Parathyroid adenoma (tissue), 2 donors: ENCODE data around the gene ABI3BP.

Source experiments
- H2AFZ ChIP-seq: fragments of 300-600 bp; sonication (generic); one replicate; pipeline ENCODE4 v1.7.0; 2017; ENCODE audit warnings: antibody characterized with exemption, mild to moderate bottlenecking
- H3K27ac ChIP-seq: fragments of 300-600 bp; sonication (generic); one replicate; pipeline ENCODE4 v1.7.0; 2017
- H3K27me3 ChIP-seq: fragments of 300-600 bp; sonication (generic); one replicate; pipeline ENCODE4 v1.7.0; 2017; ENCODE audit warnings: low read length; ENCODE audit not compliant: control insufficient read depth, insufficient read depth
- H3K36me3 ChIP-seq: fragments of 300-600 bp; sonication (generic); one replicate; pipeline ENCODE4 v1.7.0; 2017; ENCODE audit warnings: low read length; ENCODE audit not compliant: control insufficient read depth, insufficient read depth
- H3K4me1 ChIP-seq: fragments of 300-600 bp; sonication (generic); one replicate; pipeline ENCODE4 v1.7.0; 2017; ENCODE audit warnings: control low read depth
- H3K4me2 ChIP-seq: fragments of 300-600 bp; sonication (generic); one replicate; pipeline ENCODE4 v1.7.0; 2017; ENCODE audit warnings: low read length
- H3K4me3 ChIP-seq: fragments of 300-600 bp; sonication (generic); one replicate; pipeline ENCODE4 v1.7.0; 2017; ENCODE audit warnings: low read depth, low read length
- H3K79me2 ChIP-seq: fragments of 300-600 bp; sonication (generic); one replicate; pipeline ENCODE4 v1.7.0; 2017; ENCODE audit warnings: control low read depth
- H3K9ac ChIP-seq: fragments of 300-600 bp; sonication (generic); one replicate; pipeline ENCODE4 v1.7.0; 2017; ENCODE audit warnings: mild to moderate bottlenecking
- H3K9me3 ChIP-seq: fragments of 300-600 bp; sonication (generic); one replicate; pipeline ENCODE4 v1.7.0; 2017; ENCODE audit warnings: low read length; ENCODE audit not compliant: control insufficient read depth
- CTCF ChIP-seq: fragments of 300-600 bp; sonication (generic); IDR thresholded peaks from one replicate; pipeline ENCODE4 v1.7.0; 2017; ENCODE audit warnings: antibody characterized with exemption, mild to moderate bottlenecking
- donor health status: primary hyperparathyroidism.

ABI3BP gene

GRCh38 chr3:100782348-100782747, 210.9 kb downstream of the ABI3BP start:
- no peak overlapping the region for H3K4me2 ChIP-seq
- peak overlapping the region; percentile 48 for H2AFZ ChIP-seq
- no peaks in the 10 kb centered on the region for H3K27me3 ChIP-seq
- no peaks in the 10 kb centered on the region for H3K9me3 ChIP-seq
- H3K79me2 ChIP-seq: no peaks in the 10 kb centered on the region
- peak overlapping the region; percentile 46 for H3K27ac ChIP-seq
- no peak overlapping the region for H3K4me3 ChIP-seq
- peaks cover 14% of the 10 kb centered on the region for H3K4me1 ChIP-seq
- H3K9ac ChIP-seq: no peak overlapping the region
- no peak for TF ChIP-seq CTCF
- H3K36me3 ChIP-seq: no peaks in the 10 kb centered on the region

- TF ChIP-seq CTCF: no peak
- H2AFZ ChIP-seq: no peak overlapping the region
- no peak overlapping the region for H3K27ac ChIP-seq
- H3K27me3 ChIP-seq: no peaks in the 10 kb centered on the region
- H3K4me2 ChIP-seq: no peak overlapping the region
- H3K9me3 ChIP-seq: no peaks in the 10 kb centered on the region
- H3K4me1 ChIP-seq: peaks cover 14% of the 10 kb centered on the region
- H3K9ac ChIP-seq: no peak overlapping the region
- no peak overlapping the region for H3K4me3 ChIP-seq
- H3K36me3 ChIP-seq: no peaks in the 10 kb centered on the region
- H3K79me2 ChIP-seq: no peaks in the 10 kb centered on the region
Measured at GRCh38 chr3:100781301-100781700, 211.9 kb downstream of the ABI3BP start.

- H3K9ac ChIP-seq: no peak overlapping the region
- H3K4me2 ChIP-seq: no peak overlapping the region
- peaks cover 14% of the 10 kb centered on the region for H3K4me1 ChIP-seq
- H3K27ac ChIP-seq: no peak overlapping the region
- H3K4me3 ChIP-seq: no peak overlapping the region
- TF ChIP-seq CTCF: no peak
- no peaks in the 10 kb centered on the region for H3K27me3 ChIP-seq
- H3K9me3 ChIP-seq: no peaks in the 10 kb centered on the region
- no peaks in the 10 kb centered on the region for H3K79me2 ChIP-seq
- H3K36me3 ChIP-seq: no peaks in the 10 kb centered on the region
- no peak overlapping the region for H2AFZ ChIP-seq
Measured at GRCh38 chr3:100780071-100780622, 213.1 kb downstream of the ABI3BP start.

- no peak overlapping the region for H3K4me2 ChIP-seq
- no peak overlapping the region for H3K4me3 ChIP-seq
- no peaks in the 10 kb centered on the region for H3K27me3 ChIP-seq
- H3K79me2 ChIP-seq: no peaks in the 10 kb centered on the region
- no peaks in the 10 kb centered on the region for H3K9me3 ChIP-seq
- peaks cover 14% of the 10 kb centered on the region for H3K4me1 ChIP-seq
- no peak overlapping the region for H3K27ac ChIP-seq
- no peak overlapping the region for H2AFZ ChIP-seq
- no peaks in the 10 kb centered on the region for H3K36me3 ChIP-seq
- TF ChIP-seq CTCF: no peak
- H3K9ac ChIP-seq: no peak overlapping the region
Measured at GRCh38 chr3:100779480-100779879, 213.7 kb downstream of the ABI3BP start.

GRCh38 chr3:100777271-100777670, 215.9 kb downstream of the ABI3BP start:
- no peaks in the 10 kb centered on the region for H3K27me3 ChIP-seq
- TF ChIP-seq CTCF: no peak
- no peak overlapping the region for H3K4me3 ChIP-seq
- no peaks in the 10 kb centered on the region for H3K9me3 ChIP-seq
- no peak overlapping the region for H3K4me2 ChIP-seq
- H3K4me1 ChIP-seq: peaks cover 1% of the 10 kb centered on the region
- H3K27ac ChIP-seq: no peak overlapping the region
- H2AFZ ChIP-seq: no peak overlapping the region
- H3K9ac ChIP-seq: no peak overlapping the region
- H3K36me3 ChIP-seq: no peaks in the 10 kb centered on the region
- no peaks in the 10 kb centered on the region for H3K79me2 ChIP-seq
